ENCODE data around the gene SYPL1. TPM values are rescaled to one million over a fixed set of nuclear protein-coding genes. Genes with fewer than 3 reads are reported as not detected.
"Not testable (repeated sequence)": the region's sequence is repeated elsewhere in the genome, so short reads cannot be mapped to it uniquely, and the experiment has no call there.

The SYPL1 gene
- total and polyA plus RNA-seq, 5 donors: 72.2 to 86.9 (median 78.0) TPM

DNA sequence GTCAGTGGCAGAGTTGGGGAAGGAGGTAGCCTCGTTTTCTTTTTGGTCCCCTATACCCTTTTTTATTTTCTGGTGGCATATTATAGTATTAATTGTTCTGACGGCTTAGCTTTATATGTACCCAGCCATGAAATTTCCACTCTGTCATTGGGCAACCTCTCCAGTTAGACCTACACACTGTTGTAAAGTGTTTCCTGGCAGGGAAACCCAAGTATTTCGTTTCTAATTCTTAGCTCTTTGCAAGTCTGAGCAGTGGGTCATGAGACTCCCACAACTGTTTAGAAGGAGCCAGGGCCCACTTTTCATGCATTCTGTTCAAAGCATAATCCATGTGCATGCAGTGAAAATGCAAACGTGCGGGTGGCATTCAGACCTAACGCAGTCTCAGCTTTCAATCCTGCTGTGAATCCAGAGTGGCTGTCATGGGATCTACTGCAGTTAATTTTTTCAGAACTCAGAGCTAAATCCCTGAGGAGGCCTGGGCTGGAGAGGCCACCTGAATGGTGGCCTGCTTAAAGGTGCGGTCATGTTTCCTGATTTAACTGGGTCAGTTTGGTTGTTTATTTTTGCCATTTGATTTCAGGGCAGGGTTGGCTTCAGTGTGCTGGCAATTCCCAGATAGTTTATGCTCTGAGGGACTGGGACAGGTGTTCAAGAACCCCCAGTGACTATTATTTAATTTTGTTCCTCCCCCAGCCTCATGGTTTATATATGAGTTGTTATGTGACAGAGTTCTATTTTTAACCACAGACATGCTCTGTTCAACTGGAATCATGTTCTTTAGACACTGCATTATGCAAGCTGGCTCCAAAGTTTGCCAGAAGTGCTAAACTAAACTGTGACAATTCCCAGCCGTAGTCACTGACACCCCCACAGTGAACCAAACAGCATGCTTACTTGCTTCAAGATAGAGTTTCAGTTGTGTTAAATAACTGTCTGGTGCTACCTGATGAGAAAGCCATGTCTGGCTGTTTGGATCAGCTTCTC lies 27.4 kb upstream of the SYPL1 start:
- Histone ChIP-seq H3K9me3 (ENCODE audit: control insufficient read depth, low read length) (no peaks in the 10 kb centered on the region), H3K27ac (ENCODE audit: low read length) (peak overlapping the region; percentile 85), H3K4me3 (ENCODE audit: low read length) (no peak overlapping the region), H3K27me3 (ENCODE audit: control insufficient read depth, insufficient read depth) (no peaks in the 10 kb centered on the region), H3K4me1 (ENCODE audit: control insufficient read depth, insufficient read depth, low read length) (no peaks in the 10 kb centered on the region)
- peak in 1 of 3 donors; percentile 19 for DNase-seq
- intact Hi-C loops (cut with DNase I): no loop called here
- peak; percentile 73 to 85 for ATAC-seq
- 54% methylated on average over 8 of the region's 8 CpGs for WGBS

- Histone ChIP-seq H3K4me1 (ENCODE audit: control insufficient read depth, insufficient read depth, low read length) (no peaks in the 10 kb centered on the region), H3K27ac (ENCODE audit: low read length) (no peak overlapping the region), H3K9me3 (ENCODE audit: control insufficient read depth, low read length) (no peaks in the 10 kb centered on the region), H3K27me3 (ENCODE audit: control insufficient read depth, insufficient read depth) (no peaks in the 10 kb centered on the region), H3K4me3 (ENCODE audit: low read length) (no peak overlapping the region)
- intact Hi-C loops (cut with DNase I): no loop called here
- ATAC-seq (no peak), DNase-seq (no peak)
- 80% methylated on average over 6 of the region's 6 CpGs for WGBS
Observed at GRCh38 chr7:106138776-106139175, 26.7 kb upstream of the SYPL1 start.

DNA sequence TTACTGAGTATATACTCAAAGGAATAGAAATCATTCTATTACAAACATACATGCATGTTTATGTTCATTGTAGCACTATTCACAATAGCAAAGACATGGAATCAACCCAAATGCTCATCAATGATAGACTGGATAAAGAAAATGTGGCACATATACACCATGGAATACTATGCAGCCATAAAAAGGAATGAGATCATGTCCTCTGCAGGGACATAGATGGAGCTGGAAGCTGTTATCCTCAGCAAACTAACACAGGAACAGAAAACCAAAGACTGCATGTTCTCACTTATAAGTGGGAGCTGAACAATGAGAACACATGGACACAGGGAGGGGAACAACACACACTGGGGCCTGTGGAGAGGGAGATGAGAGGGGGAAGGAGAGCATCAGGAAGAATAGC lies 26.1 kb upstream of the SYPL1 start:
- H3K4me1 ChIP-seq (ENCODE audit: control insufficient read depth, insufficient read depth, low read length); H3K27me3 ChIP-seq (ENCODE audit: control insufficient read depth, insufficient read depth); intact Hi-C loops (cut with DNase I); DNase-seq; ATAC-seq; H3K9me3 ChIP-seq (ENCODE audit: control insufficient read depth, low read length); H3K27ac ChIP-seq (ENCODE audit: low read length); H3K4me3 ChIP-seq (ENCODE audit: low read length): not testable (repeated sequence)

- H3K9me3 ChIP-seq (ENCODE audit: control insufficient read depth, low read length): no peaks in the 10 kb centered on the region
- peaks cover under 1% of the 10 kb centered on the region for H3K4me1 ChIP-seq (ENCODE audit: control insufficient read depth, insufficient read depth, low read length)
- no peak for DNase-seq
- 78% methylated on average over 3 of the region's 3 CpGs for WGBS
- no peak overlapping the region for H3K4me3 ChIP-seq (ENCODE audit: low read length)
- H3K27ac ChIP-seq (ENCODE audit: low read length): no peak overlapping the region
- ATAC-seq: no peak
- intact Hi-C loops (cut with DNase I): no loop called here
- no peaks in the 10 kb centered on the region for H3K27me3 ChIP-seq (ENCODE audit: control insufficient read depth, insufficient read depth)
Observed at GRCh38 chr7:106134241-106134640, 22.1 kb upstream of the SYPL1 start.

GRCh38 chr7:106129291-106129690 lies 17.2 kb upstream of the SYPL1 start:
- Histone ChIP-seq H3K4me1 (ENCODE audit: control insufficient read depth, insufficient read depth, low read length) (peaks cover 3% of the 10 kb centered on the region), H3K4me3 (ENCODE audit: low read length) (no peak overlapping the region), H3K9me3 (ENCODE audit: control insufficient read depth, low read length) (no peaks in the 10 kb centered on the region), H3K27me3 (ENCODE audit: control insufficient read depth, insufficient read depth) (no peaks in the 10 kb centered on the region), H3K27ac (ENCODE audit: low read length) (no peak overlapping the region)
- ATAC-seq (no peak), DNase-seq (no peak)
- intact Hi-C loops (cut with DNase I): no loop called here
- 94% methylated on average over 3 of the region's 3 CpGs for WGBS

GRCh38 chr7:106128836-106129235 lies 16.7 kb upstream of the SYPL1 start:
- Histone ChIP-seq H3K9me3 (ENCODE audit: control insufficient read depth, low read length) (no peaks in the 10 kb centered on the region), H3K27ac (ENCODE audit: low read length) (no peak overlapping the region), H3K4me3 (ENCODE audit: low read length) (no peak overlapping the region)

GRCh38 chr7:106127984-106128780 lies 16.1 kb upstream of the SYPL1 start:
- intact Hi-C loops (cut with DNase I): no loop called here
- no peaks in the 10 kb centered on the region for H3K27me3 ChIP-seq (ENCODE audit: control insufficient read depth, insufficient read depth)
- ATAC-seq: no peak
- H3K4me3 ChIP-seq (ENCODE audit: low read length): no peak overlapping the region
- no peaks in the 10 kb centered on the region for H3K9me3 ChIP-seq (ENCODE audit: control insufficient read depth, low read length)
- no peak overlapping the region for H3K27ac ChIP-seq (ENCODE audit: low read length)
- 73% methylated on average over 5 of the region's 5 CpGs for WGBS
- peaks cover 3% of the 10 kb centered on the region for H3K4me1 ChIP-seq (ENCODE audit: control insufficient read depth, insufficient read depth, low read length)
- DNase-seq: no peak

More at GRCh38 chr7:106128836-106129235, 16.7 kb upstream of the SYPL1 start:
- no peak for DNase-seq
- peaks cover 3% of the 10 kb centered on the region for H3K4me1 ChIP-seq (ENCODE audit: control insufficient read depth, insufficient read depth, low read length)
- H3K27me3 ChIP-seq (ENCODE audit: control insufficient read depth, insufficient read depth): no peaks in the 10 kb centered on the region
- no peak for ATAC-seq
- intact Hi-C loops (cut with DNase I): no loop called here
- 76% methylated on average over 1 of the region's 1 CpG for WGBS

GRCh38 chr7:106126170-106126938 lies 14.2 kb upstream of the SYPL1 start:
- ATAC-seq (no peak), DNase-seq (no peak)
- H3K9me3 ChIP-seq (ENCODE audit: control insufficient read depth, low read length): no peaks in the 10 kb centered on the region
- H3K27me3 ChIP-seq (ENCODE audit: control insufficient read depth, insufficient read depth): no peaks in the 10 kb centered on the region
- no peak overlapping the region for H3K27ac ChIP-seq (ENCODE audit: low read length)
- H3K4me1 ChIP-seq (ENCODE audit: control insufficient read depth, insufficient read depth, low read length): peaks cover 3% of the 10 kb centered on the region
- 42% methylated on average over 7 of the region's 7 CpGs for WGBS
- H3K4me3 ChIP-seq (ENCODE audit: low read length): no peak overlapping the region
- intact Hi-C loops (cut with DNase I): no loop called here

DNA sequence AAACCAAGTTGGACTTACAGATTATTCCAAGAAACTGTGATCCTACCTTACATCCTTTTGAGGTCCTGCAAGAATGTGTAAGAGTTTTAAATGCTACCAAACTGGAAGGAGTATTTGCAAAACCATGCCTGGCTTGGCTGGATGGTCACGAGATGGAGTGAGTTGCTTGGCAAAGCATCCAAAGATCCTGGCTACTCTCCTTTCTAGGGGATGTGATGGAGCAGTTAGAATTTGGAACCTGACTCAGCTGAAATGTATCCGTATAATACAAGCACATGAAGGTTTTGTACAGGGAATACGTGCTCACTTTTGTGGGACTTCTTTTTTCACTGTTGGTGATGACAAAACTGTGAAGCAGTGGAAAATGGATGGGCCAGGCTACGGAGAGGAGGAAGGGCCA lies 13.3 kb upstream of the SYPL1 start:
- intact Hi-C loops (cut with DNase I): no loop called here
- ATAC-seq: peak; percentile 31 to 57
- no peak overlapping the region for H3K27ac ChIP-seq (ENCODE audit: low read length)
- no peaks in the 10 kb centered on the region for H3K9me3 ChIP-seq (ENCODE audit: control insufficient read depth, low read length)
- H3K4me1 ChIP-seq (ENCODE audit: control insufficient read depth, insufficient read depth, low read length): peaks cover 3% of the 10 kb centered on the region
- DNase-seq: peak in 1 of 3 donors; percentile 37
- H3K27me3 ChIP-seq (ENCODE audit: control insufficient read depth, insufficient read depth): no peaks in the 10 kb centered on the region
- no peak overlapping the region for H3K4me3 ChIP-seq (ENCODE audit: low read length)
- 62% methylated on average over 4 of the region's 4 CpGs for WGBS

- intact Hi-C loops (cut with DNase I): no loop called here
- H3K27ac ChIP-seq (ENCODE audit: low read length): no peak overlapping the region
- no peak overlapping the region for H3K4me3 ChIP-seq (ENCODE audit: low read length)
- no peaks in the 10 kb centered on the region for H3K9me3 ChIP-seq (ENCODE audit: control insufficient read depth, low read length)
- ATAC-seq: peak in 1 of 2 donors; percentile 74
- peaks cover 2% of the 10 kb centered on the region for H3K4me1 ChIP-seq (ENCODE audit: control insufficient read depth, insufficient read depth, low read length)
- H3K27me3 ChIP-seq (ENCODE audit: control insufficient read depth, insufficient read depth): no peaks in the 10 kb centered on the region
- 53% methylated on average over 1 of the region's 1 CpG for WGBS
- DNase-seq: no peak
Observed at GRCh38 chr7:106124186-106124585, 12.1 kb upstream of the SYPL1 start.

Measured in right cardiac atrium (tissue), 5 donors.